ACC112 (cell line): ENCODE data around the gene TRIM42.

ENCODE experiments used
- H2AFZ ChIP-seq: fragments of 200-600 bp; sonication (generic); one replicate; pipeline ENCODE4 v1.6.0; 2017; ENCODE audit warnings: antibody characterized with exemption, low read length; ENCODE audit not compliant: unreplicated experiment
- H3K27ac ChIP-seq: fragments of 200-600 bp; sonication (generic); 2 replicates; pipeline ENCODE4 v1.5.1; 2014; ENCODE audit warnings: low read depth, mild to moderate bottlenecking, antibody characterized with exemption, low read length, moderate library complexity
- H3K27me3 ChIP-seq: fragments of 200-600 bp; sonication (generic); 2 replicates; pipeline ENCODE4 v1.6.1; 2014; ENCODE audit warnings: mild to moderate bottlenecking, antibody characterized with exemption, low read length, moderate library complexity, mixed read lengths; ENCODE audit not compliant: insufficient read depth
- H3K36me3 ChIP-seq: fragments of 200-600 bp; sonication (generic); 2 replicates; pipeline ENCODE4 v1.6.1; 2016; ENCODE audit warnings: mild to moderate bottlenecking, antibody characterized with exemption, low read length, moderate library complexity, mixed read lengths; ENCODE audit not compliant: insufficient read depth
- H3K4me1 ChIP-seq: fragments of 200-600 bp; sonication (generic); one replicate; pipeline ENCODE4 v1.6.1; 2016; ENCODE audit warnings: low read length, mixed read lengths; ENCODE audit not compliant: insufficient read depth, unreplicated experiment, control insufficient read depth
- H3K4me3 ChIP-seq: fragments of 200-600 bp; sonication (generic); 2 replicates; pipeline ENCODE4 v1.5.1; 2014; ENCODE audit warnings: mild to moderate bottlenecking, low read depth, low read length
- H3K79me2 ChIP-seq: fragments of 200-600 bp; sonication (generic); one replicate; pipeline ENCODE4 v1.6.0; 2016; ENCODE audit warnings: low read length; ENCODE audit not compliant: control insufficient read depth, unreplicated experiment, insufficient read depth

Gene TRIM42

GRCh38 chr3:140727886-140728285 is 50.0 kb downstream of the TRIM42 start:
- H3K27ac ChIP-seq, result no peak overlapping the region
- no peaks in the 10 kb centered on the region for H3K36me3 ChIP-seq
- H2AFZ ChIP-seq, result no peak overlapping the region
- no peaks in the 10 kb centered on the region for H3K27me3 ChIP-seq
- no peak overlapping the region for H3K4me3 ChIP-seq
- H3K79me2 ChIP-seq, result no peaks in the 10 kb centered on the region
- H3K4me1 ChIP-seq, result no peaks in the 10 kb centered on the region

DNA sequence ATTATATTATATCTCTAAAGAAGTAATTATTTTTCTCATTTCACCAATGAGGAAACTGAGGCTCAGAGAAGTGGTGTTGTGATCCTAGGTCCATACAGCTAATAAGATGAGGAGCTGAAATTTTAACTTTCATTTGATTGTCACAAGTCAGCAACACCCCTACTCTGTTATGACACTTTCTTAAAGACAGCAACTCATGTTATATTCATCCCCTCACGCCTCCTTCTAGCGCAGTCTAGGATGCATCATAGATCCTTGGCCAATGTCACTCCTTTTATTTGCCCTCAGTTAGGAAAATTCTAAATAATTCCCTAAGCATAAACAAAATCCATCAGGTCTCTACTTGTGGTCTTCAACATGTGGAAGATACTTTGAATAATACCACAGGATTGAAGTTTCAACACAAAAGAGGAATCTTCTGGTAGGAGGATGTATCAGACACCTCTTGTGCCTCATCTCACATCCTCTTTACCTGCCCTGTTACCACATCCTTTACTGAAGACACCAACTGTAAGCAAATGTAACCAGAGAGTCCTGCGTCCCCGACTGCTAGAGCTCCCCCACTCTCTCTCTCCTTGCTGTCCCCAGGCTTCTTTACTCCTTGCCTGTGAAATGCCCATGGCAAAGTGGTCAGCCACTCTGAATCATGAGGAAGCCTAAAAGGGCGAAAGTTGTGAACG is 53.7 kb downstream of the TRIM42 start:
- Histone ChIP-seq H3K27me3 (no peaks in the 10 kb centered on the region), H3K4me1 (no peaks in the 10 kb centered on the region), H3K27ac (no peak overlapping the region), H3K4me3 (no peak overlapping the region), H3K79me2 (no peaks in the 10 kb centered on the region), H2AFZ (no peak overlapping the region), H3K36me3 (no peaks in the 10 kb centered on the region)

DNA sequence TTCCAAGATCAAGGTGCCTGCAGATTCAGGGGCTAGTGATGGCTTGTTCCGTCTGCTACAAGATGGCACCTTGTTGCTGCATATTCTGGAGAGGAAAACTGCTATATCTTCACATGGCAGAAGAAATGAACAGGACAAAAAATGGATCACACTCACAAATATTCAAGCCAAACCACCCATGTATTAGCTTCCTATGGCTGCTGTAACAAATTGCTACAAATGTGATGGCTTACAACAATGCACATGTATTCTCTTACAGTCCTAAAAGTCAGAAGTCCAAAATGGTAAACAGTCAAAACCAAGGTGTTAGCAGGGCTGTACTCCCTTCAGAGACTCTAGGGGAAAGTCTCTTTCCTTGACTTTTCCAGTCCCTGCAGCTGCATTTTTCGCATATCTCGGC is 55.8 kb downstream of the TRIM42 start:
- Histone ChIP-seq H3K36me3 (no peaks in the 10 kb centered on the region), H3K79me2 (no peaks in the 10 kb centered on the region), H3K27me3 (0 out of 2 replicates have a peak, but pooled peaks cover 3% of the 10 kb centered on the region), H2AFZ (no peak overlapping the region), H3K4me3 (no peak overlapping the region), H3K4me1 (no peaks in the 10 kb centered on the region), H3K27ac (no peak overlapping the region)

- Histone ChIP-seq H3K4me3 (no peak overlapping the region), H3K27ac (no peak overlapping the region), H3K27me3 (0 out of 2 replicates have a peak, but pooled peaks cover 10% of the 10 kb centered on the region), H2AFZ (no peak overlapping the region), H3K79me2 (no peaks in the 10 kb centered on the region), H3K4me1 (no peaks in the 10 kb centered on the region), H3K36me3 (no peaks in the 10 kb centered on the region)
Measured at GRCh38 chr3:140736863-140737460, 59.1 kb downstream of the TRIM42 start.

- Histone ChIP-seq H3K4me3 (no peak overlapping the region), H3K4me1 (no peaks in the 10 kb centered on the region), H3K36me3 (no peaks in the 10 kb centered on the region), H3K79me2 (no peaks in the 10 kb centered on the region), H3K27me3 (peaks cover 10% of the 10 kb centered on the region; the same call in 1 of the 2 replicates), H2AFZ (no peak overlapping the region), H3K27ac (no peak overlapping the region)
Measured at GRCh38 chr3:140742116-140742515, 64.3 kb downstream of the TRIM42 start.

- Histone ChIP-seq H3K4me1 (no peaks in the 10 kb centered on the region), H3K27me3 (peaks cover 32% of the 10 kb centered on the region), H2AFZ (no peak overlapping the region), H3K36me3 (no peaks in the 10 kb centered on the region), H3K4me3 (no peak overlapping the region), H3K79me2 (no peaks in the 10 kb centered on the region), H3K27ac (no peak overlapping the region)
Measured at GRCh38 chr3:140748171-140748570, 70.3 kb downstream of the TRIM42 start.

DNA sequence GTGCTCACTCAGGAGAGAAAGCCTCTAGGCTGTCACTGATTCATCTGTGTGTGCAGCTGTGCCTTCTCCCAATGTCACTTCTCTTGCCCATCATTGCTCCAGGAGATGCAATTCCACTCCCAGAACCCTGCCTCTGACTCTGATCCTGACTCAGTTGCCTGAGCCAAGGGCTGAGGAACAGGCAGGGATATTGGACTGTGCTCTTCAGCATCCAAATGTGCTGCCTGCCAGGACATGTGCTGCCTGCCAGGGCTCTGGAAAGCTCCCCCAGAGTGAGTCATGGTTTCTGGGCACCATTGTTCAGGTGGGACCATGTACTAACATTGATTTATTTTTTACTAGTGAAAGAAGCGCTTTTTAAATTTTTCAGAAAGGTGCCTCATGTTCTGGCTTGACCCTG is 71.0 kb downstream of the TRIM42 start:
- no peak overlapping the region for H2AFZ ChIP-seq
- H3K79me2 ChIP-seq, result no peaks in the 10 kb centered on the region
- H3K4me3 ChIP-seq, result no peak overlapping the region
- no peak overlapping the region for H3K27ac ChIP-seq
- no peaks in the 10 kb centered on the region for H3K36me3 ChIP-seq
- H3K4me1 ChIP-seq, result no peaks in the 10 kb centered on the region
- H3K27me3 ChIP-seq, result peaks cover 32% of the 10 kb centered on the region
